ENCODE results near the gene RASSF6. TPM values are rescaled to one million over a fixed set of nuclear protein-coding genes. Genes with fewer than 3 reads are reported as not detected.

RASSF6 gene
- total and polyA plus RNA-seq, 2 of the 8 experiments (the other 6 are each of a cell fraction or from before 2014, with no cell fraction given) = 0.03 to 0.28 TPM

DNA sequence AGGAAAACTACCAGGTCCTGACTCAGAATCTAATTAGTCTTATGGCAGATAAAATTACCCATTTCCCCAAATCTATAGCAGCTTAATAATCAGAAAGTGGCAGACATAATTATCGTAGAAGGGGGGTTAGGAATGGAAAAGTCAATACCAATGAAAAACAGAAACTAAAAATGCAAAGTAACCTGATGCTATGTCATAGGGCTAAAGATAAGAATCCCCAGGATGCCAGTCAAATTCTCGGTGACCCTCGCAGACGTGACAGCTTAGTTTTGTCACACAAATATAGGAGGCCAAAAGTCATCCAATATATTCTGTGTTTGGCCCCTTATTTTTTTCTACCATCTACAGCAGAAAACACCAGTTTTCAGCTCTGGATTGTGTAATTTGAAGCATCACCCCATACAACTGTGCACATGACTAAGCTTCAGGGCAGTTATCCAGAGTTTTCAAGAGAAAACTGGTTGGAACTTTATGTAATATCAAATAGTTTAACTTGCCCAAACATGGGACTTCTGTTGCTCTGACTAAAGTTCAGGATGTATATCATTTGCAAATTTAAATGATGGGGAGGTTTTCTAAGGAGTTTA, 30.9 kb downstream of the RASSF6 start:
- WGBS, 2 experiments (ENCODE audit: extremely low coverage in 1 of 2, insufficient coverage in 1 of 2, insufficient read length in 1 of 2, insufficient replicate concordance in 2 of 2, low coverage in 1 of 2, low lambda C conversion rate in 2 of 2, missing lambda C conversion rate in 1 of 2) = 84% methylated on average over 4 of the region's 4 CpGs; no CpG with 5 or more reads in 1 of the 2 experiments
- no peak overlapping the region for H2BK15ac ChIP-seq (ENCODE audit: low read length)

More for the DNA sequence above, 30.9 kb downstream of the RASSF6 start:
- Histone ChIP-seq H2BK120ac (replicated peaks; ENCODE audit: low read depth, low read length) (no peak overlapping the region), H3K23ac (ENCODE audit: insufficient read length) (no peak overlapping the region), H4K8ac (ENCODE audit: extremely low read depth, insufficient read depth, low read length) (no peak overlapping the region), H3K9me3 (ENCODE audit: insufficient read depth in 2 of 2, low read depth in 1 of 2, low read length in 1 of 2) (no peaks in the 10 kb centered on the region), H3K56ac (replicated peaks; ENCODE audit: insufficient read length, low read depth, low read length) (no peak overlapping the region), H3K4me1 (replicated peaks in 1 of 4; ENCODE audit: control insufficient read depth in 3 of 4, insufficient read depth in 4 of 4, low read length in 3 of 4) (peaks cover 0 to 4% (median 3%) of the 10 kb centered on the region in 4 experiments; a peak in 2 of 7 replicates), H2BK12ac (ENCODE audit: low read depth, low read length) (no peak overlapping the region), H3K23me2 (ENCODE audit: low read depth, low read length) (no peaks in the 10 kb centered on the region), H3K14ac (ENCODE audit: insufficient read length) (no peak overlapping the region), H3K18ac (ENCODE audit: extremely low read depth, low read length) (no peak overlapping the region), H3K79me2 (ENCODE audit: control insufficient read depth in 1 of 2, insufficient read depth in 2 of 2, low read length in 2 of 2) (no peaks in the 10 kb centered on the region), H3K79me1 (ENCODE audit: low read depth, low read length) (no peaks in the 10 kb centered on the region), H4K20me1 (replicated peaks in 1 of 2; ENCODE audit: control insufficient read depth in 1 of 2, insufficient read depth in 2 of 2, low read length in 2 of 2) (no peaks in the 10 kb centered on the region), H4K5ac (ENCODE audit: insufficient read length, low read depth, low read length) (no peak overlapping the region), H3K9ac (replicated peaks in 1 of 4; ENCODE audit: extremely low read depth in 1 of 4, low read depth in 3 of 4, low read length in 3 of 4) (no peak overlapping the region), H2AK5ac (ENCODE audit: low read depth, low read length) (no peak overlapping the region), H2BK5ac (ENCODE audit: low read depth, low read length) (no peak overlapping the region), H3K4ac (replicated peaks; ENCODE audit: insufficient read length, low read depth, low read length) (no peak overlapping the region), H3K27me3 (replicated peaks in 1 of 4; ENCODE audit: control insufficient read depth in 3 of 4, extremely low read depth in 1 of 4, insufficient read depth in 3 of 4, low read length in 3 of 4) (no peaks in the 10 kb centered on the region), H4K91ac (replicated peaks; ENCODE audit: insufficient read length, low read length) (no peak overlapping the region), H2AFZ (ENCODE audit: low read length) (no peak overlapping the region), H3K4me2 (ENCODE audit: insufficient read depth in 1 of 2, low read depth in 2 of 2, low read length in 2 of 2) (no peak overlapping the region), H3K27ac (ENCODE audit: low read depth, low read length) (no peak overlapping the region), H3K4me3 (ENCODE audit: extremely low read depth in 1 of 4, insufficient read depth in 2 of 4, low read depth in 3 of 4, low read length in 4 of 4) (no peak overlapping the region), H3K36me3 (ENCODE audit: control insufficient read depth in 2 of 4, insufficient read depth in 4 of 4, low read length in 3 of 4) (no peaks in the 10 kb centered on the region), H2BK20ac (ENCODE audit: low read length) (no peak overlapping the region)
- POLR2A ChIA-PET (ENCODE audit: partially characterized antibody) = no interaction called here
- FAIRE-seq (no peak), DNase-seq (ENCODE audit: low read depth in 1 of 2, low spot score in 2 of 2) (no peak)
- CTCF ChIA-PET (ENCODE audit: partially characterized antibody) = interaction anchor here (0.9 to 1.9 kb wide), 8 partner anchors 14 to 248 kb away, joined by 3 to 7 read pairs (median 4); partner anchors contain the start of gene RASSF6
- no peak for TF ChIP-seq EP300 (IDR thresholded peaks at IDR 0.05; ENCODE audit: borderline replicate concordance in 1 of 2, low read depth in 2 of 2, low read length in 2 of 2)
- TF ChIP-seq KDM1A (IDR thresholded peaks at IDR 0.05; ENCODE audit: borderline replicate concordance, low read length) = no peak
- no peak for TF ChIP-seq TCF12 (IDR thresholded peaks at IDR 0.05; ENCODE audit: low read depth, low read length)
- no peak for TF ChIP-seq POU5F1 (IDR thresholded peaks at IDR 0.05; ENCODE audit: low read depth, low read length)
- no peak for TF ChIP-seq EZH2 (IDR thresholded peaks at IDR 0.05; ENCODE audit: low read depth, low read length, severe bottlenecking)
- no peak for TF ChIP-seq ZNF274 (IDR thresholded peaks at IDR 0.05; ENCODE audit: borderline replicate concordance, extremely low read depth, low read length)
- TF ChIP-seq TAF1 (IDR thresholded peaks at IDR 0.05; ENCODE audit: low read depth, low read length) = no peak
- no peak for TF ChIP-seq MAFK (IDR thresholded peaks at IDR 0.05; ENCODE audit: low read depth, low read length)
- TF ChIP-seq SIN3A (conservative IDR thresholded peaks at IDR 0.05 in 1 of 2, IDR thresholded peaks at IDR 0.05 in 1 of 2; ENCODE audit: low read depth in 1 of 2, low read length in 2 of 2) = no peak

Data from H1 (cell line).